ENCODE measurements around the gene SPTA1.
"Not testable (repeated sequence)": the region's sequence is repeated elsewhere in the genome, so short reads cannot be mapped to it uniquely, and the experiment has no call there.

Gene SPTA1

GRCh38 chr1:158716335-158716734 is 29.8 kb upstream of the SPTA1 start:
- Histone ChIP-seq H3K4me3 (ENCODE audit: extremely low read depth, insufficient read depth, low read length, poor library complexity, severe bottlenecking) (no peak overlapping the region), H3K27ac (ENCODE audit: low read depth, low read length, severe bottlenecking) (no peak overlapping the region), H3K4me1 (ENCODE audit: control insufficient read depth, insufficient read depth, low read length, poor library complexity, severe bottlenecking) (no peaks in the 10 kb centered on the region), H3K36me3 (ENCODE audit: control insufficient read depth, insufficient read depth, low read length) (no peaks in the 10 kb centered on the region), H3K9me3 (ENCODE audit: control insufficient read depth, low read length) (no peaks in the 10 kb centered on the region)
- WGBS, 2 experiments (ENCODE audit: insufficient coverage in 2 of 2), result no CpG with 5 or more reads among the region's 1 CpG

GRCh38 chr1:158714754-158715153 is 28.2 kb upstream of the SPTA1 start:
- H3K4me1 ChIP-seq (ENCODE audit: control insufficient read depth, insufficient read depth, low read length, poor library complexity, severe bottlenecking), result no peaks in the 10 kb centered on the region
- H3K27ac ChIP-seq (ENCODE audit: low read depth, low read length, severe bottlenecking), result no peak overlapping the region
- H3K4me3 ChIP-seq (ENCODE audit: extremely low read depth, insufficient read depth, low read length, poor library complexity, severe bottlenecking), result no peak overlapping the region
- no peaks in the 10 kb centered on the region for H3K9me3 ChIP-seq (ENCODE audit: control insufficient read depth, low read length)
- no peaks in the 10 kb centered on the region for H3K36me3 ChIP-seq (ENCODE audit: control insufficient read depth, insufficient read depth, low read length)
- WGBS, 2 experiments (ENCODE audit: insufficient coverage in 2 of 2), result 67% methylated on average over 1 of the region's 1 CpG; no CpG with 5 or more reads in 1 of the 2 experiments

- Histone ChIP-seq H3K4me1 (ENCODE audit: control insufficient read depth, insufficient read depth, low read length, poor library complexity, severe bottlenecking) (no peaks in the 10 kb centered on the region), H3K4me3 (ENCODE audit: extremely low read depth, insufficient read depth, low read length, poor library complexity, severe bottlenecking) (no peak overlapping the region)
- WGBS, 2 experiments (ENCODE audit: insufficient coverage in 2 of 2), result 65 to 71% methylated on average over 2 of the region's 4 CpGs
Measured at GRCh38 chr1:158711098-158711497, 24.6 kb upstream of the SPTA1 start.

GRCh38 chr1:158706096-158706495 is 19.6 kb upstream of the SPTA1 start:
- H3K4me3 ChIP-seq (ENCODE audit: extremely low read depth, insufficient read depth, low read length, poor library complexity, severe bottlenecking), result no peak overlapping the region

More at GRCh38 chr1:158711098-158711497, 24.6 kb upstream of the SPTA1 start:
- Histone ChIP-seq H3K27ac (ENCODE audit: low read depth, low read length, severe bottlenecking) (no peak overlapping the region), H3K36me3 (ENCODE audit: control insufficient read depth, insufficient read depth, low read length) (no peaks in the 10 kb centered on the region), H3K9me3 (ENCODE audit: control insufficient read depth, low read length) (no peaks in the 10 kb centered on the region)

GRCh38 chr1:158700552-158700951 is 14.0 kb upstream of the SPTA1 start, which contains the start of gene OR6K2:
TSS of gene OR6K2 (minus strand) at chr1:158700652. CDS start at chr1:158700652, 0 bp downstream.
- Histone ChIP-seq H3K4me1 (ENCODE audit: control insufficient read depth, insufficient read depth, low read length, poor library complexity, severe bottlenecking) (no peaks in the 10 kb centered on the region), H3K36me3 (ENCODE audit: control insufficient read depth, insufficient read depth, low read length) (no peaks in the 10 kb centered on the region)
- 77 to 94% methylated on average over 3 to 4 of the region's 4 CpGs for WGBS, 2 experiments (ENCODE audit: insufficient coverage in 2 of 2)

More at GRCh38 chr1:158706096-158706495, 19.6 kb upstream of the SPTA1 start:
- Histone ChIP-seq H3K9me3 (ENCODE audit: control insufficient read depth, low read length) (no peaks in the 10 kb centered on the region), H3K27ac (ENCODE audit: low read depth, low read length, severe bottlenecking) (no peak overlapping the region), H3K4me1 (ENCODE audit: control insufficient read depth, insufficient read depth, low read length, poor library complexity, severe bottlenecking) (no peaks in the 10 kb centered on the region), H3K36me3 (ENCODE audit: control insufficient read depth, insufficient read depth, low read length) (no peaks in the 10 kb centered on the region)
- WGBS, 2 experiments (ENCODE audit: insufficient coverage in 2 of 2), result 90 to 100% methylated on average over 1 to 2 of the region's 2 CpGs

GRCh38 chr1:158694596-158694995 is 8.1 kb upstream of the SPTA1 start:
- H3K4me3 ChIP-seq (ENCODE audit: extremely low read depth, insufficient read depth, low read length, poor library complexity, severe bottlenecking), result no peak overlapping the region
- no peaks in the 10 kb centered on the region for H3K36me3 ChIP-seq (ENCODE audit: control insufficient read depth, insufficient read depth, low read length)
- WGBS, 2 experiments (ENCODE audit: insufficient coverage in 2 of 2), result 100% methylated on average over 2 of the region's 2 CpGs; no CpG with 5 or more reads in 1 of the 2 experiments
- H3K9me3 ChIP-seq (ENCODE audit: control insufficient read depth, low read length), result no peaks in the 10 kb centered on the region
- H3K4me1 ChIP-seq (ENCODE audit: control insufficient read depth, insufficient read depth, low read length, poor library complexity, severe bottlenecking), result no peaks in the 10 kb centered on the region
- no peak overlapping the region for H3K27ac ChIP-seq (ENCODE audit: low read depth, low read length, severe bottlenecking)

More at GRCh38 chr1:158700552-158700951, 14.0 kb upstream of the SPTA1 start, which contains the start of gene OR6K2:
- no peak within 1 kb of the TSS for H3K4me3 ChIP-seq (ENCODE audit: extremely low read depth, insufficient read depth, low read length, poor library complexity, severe bottlenecking)
- H3K9me3 ChIP-seq (ENCODE audit: control insufficient read depth, low read length), result no peaks in the 10 kb centered on the region
- H3K27ac ChIP-seq (ENCODE audit: low read depth, low read length, severe bottlenecking), result no peak within 1 kb of the TSS

GRCh38 chr1:158692356-158692755 is 5.8 kb upstream of the SPTA1 start:
- Histone ChIP-seq H3K36me3 (ENCODE audit: control insufficient read depth, insufficient read depth, low read length) (no peaks in the 10 kb centered on the region), H3K9me3 (ENCODE audit: control insufficient read depth, low read length) (no peaks in the 10 kb centered on the region), H3K27ac (ENCODE audit: low read depth, low read length, severe bottlenecking) (no peak overlapping the region), H3K4me1 (ENCODE audit: control insufficient read depth, insufficient read depth, low read length, poor library complexity, severe bottlenecking) (no peaks in the 10 kb centered on the region), H3K4me3 (ENCODE audit: extremely low read depth, insufficient read depth, low read length, poor library complexity, severe bottlenecking) (no peak overlapping the region)

- Histone ChIP-seq H3K4me3 (ENCODE audit: extremely low read depth, insufficient read depth, low read length, poor library complexity, severe bottlenecking) (no peak overlapping the region), H3K36me3 (ENCODE audit: control insufficient read depth, insufficient read depth, low read length) (no peaks in the 10 kb centered on the region), H3K9me3 (ENCODE audit: control insufficient read depth, low read length) (no peaks in the 10 kb centered on the region), H3K4me1 (ENCODE audit: control insufficient read depth, insufficient read depth, low read length, poor library complexity, severe bottlenecking) (no peaks in the 10 kb centered on the region), H3K27ac (ENCODE audit: low read depth, low read length, severe bottlenecking) (no peak overlapping the region)
Measured at GRCh38 chr1:158691907-158692306, 5.4 kb upstream of the SPTA1 start.

GRCh38 chr1:158691149-158691548 is 4.6 kb upstream of the SPTA1 start:
- not testable (repeated sequence) for H3K36me3 ChIP-seq (ENCODE audit: control insufficient read depth, insufficient read depth, low read length); H3K4me1 ChIP-seq (ENCODE audit: control insufficient read depth, insufficient read depth, low read length, poor library complexity, severe bottlenecking); H3K4me3 ChIP-seq (ENCODE audit: extremely low read depth, insufficient read depth, low read length, poor library complexity, severe bottlenecking); H3K27ac ChIP-seq (ENCODE audit: low read depth, low read length, severe bottlenecking); H3K9me3 ChIP-seq (ENCODE audit: control insufficient read depth, low read length)
- WGBS, 2 experiments (ENCODE audit: insufficient coverage in 2 of 2), result no CpG with 5 or more reads among the region's 1 CpG

- Histone ChIP-seq H3K4me1 (ENCODE audit: control insufficient read depth, insufficient read depth, low read length, poor library complexity, severe bottlenecking) (no peaks in the 10 kb centered on the region), H3K27ac (ENCODE audit: low read depth, low read length, severe bottlenecking) (no peak overlapping the region), H3K9me3 (ENCODE audit: control insufficient read depth, low read length) (no peaks in the 10 kb centered on the region), H3K36me3 (ENCODE audit: control insufficient read depth, insufficient read depth, low read length) (no peaks in the 10 kb centered on the region), H3K4me3 (ENCODE audit: extremely low read depth, insufficient read depth, low read length, poor library complexity, severe bottlenecking) (no peak overlapping the region)
Measured at GRCh38 chr1:158689875-158690274, 3.4 kb upstream of the SPTA1 start.

- no peak overlapping the region for H3K27ac ChIP-seq (ENCODE audit: low read depth, low read length, severe bottlenecking)
- WGBS, 2 experiments (ENCODE audit: insufficient coverage in 2 of 2), result no CpG with 5 or more reads among the region's 1 CpG
- H3K36me3 ChIP-seq (ENCODE audit: control insufficient read depth, insufficient read depth, low read length), result no peaks in the 10 kb centered on the region
- no peak overlapping the region for H3K4me3 ChIP-seq (ENCODE audit: extremely low read depth, insufficient read depth, low read length, poor library complexity, severe bottlenecking)
- no peaks in the 10 kb centered on the region for H3K9me3 ChIP-seq (ENCODE audit: control insufficient read depth, low read length)
- H3K4me1 ChIP-seq (ENCODE audit: control insufficient read depth, insufficient read depth, low read length, poor library complexity, severe bottlenecking), result no peaks in the 10 kb centered on the region
Measured at GRCh38 chr1:158689110-158689509, 2.6 kb upstream of the SPTA1 start.
